ENCODE results near the gene STK35.

- TF ChIP-seq HDGF (IDR thresholded peaks at IDR 0.05): no peak
- TF ChIP-seq ZHX1 (conservative IDR thresholded peaks at IDR 0.05; ENCODE audit: low read length): no peak
- no peak for TF ChIP-seq MTA1 (IDR thresholded peaks at IDR 0.05; ENCODE audit: borderline replicate concordance)
- no peak for TF ChIP-seq EZH2 (IDR thresholded peaks at IDR 0.05; ENCODE audit: borderline replicate concordance, low read depth, low read length)
- TF ChIP-seq CHD2 (IDR thresholded peaks at IDR 0.05; ENCODE audit: low read depth, low read length): no peak
- TF ChIP-seq SMARCB1 (IDR thresholded peaks at IDR 0.05; ENCODE audit: insufficient read length, low read depth): no peak
- no peak for TF ChIP-seq TCF7L2 (IDR thresholded peaks at IDR 0.05; ENCODE audit: low read depth, low read length)
- no peak for TF ChIP-seq ZFP30 (CRISPR knock-in tag; IDR thresholded peaks at IDR 0.05; ENCODE audit: borderline replicate concordance)
- TF ChIP-seq MAFK (IDR thresholded peaks at IDR 0.05; ENCODE audit: low read length): no peak
- no peak for TF ChIP-seq GABPA (tag; conservative IDR thresholded peaks at IDR 0.05; ENCODE audit: low read depth)
- no peak for TF ChIP-seq NCOA1 (IDR thresholded peaks at IDR 0.05; ENCODE audit: low read depth)
These were observed 65.5 kb downstream of the STK35 start for GRCh38 chr20:2167112-2167511.
